Natural killer cell (primary cell): ENCODE results near the gene FAAP100. TPM values are rescaled to one million over a fixed set of nuclear protein-coding genes. Genes with fewer than 3 reads are reported as not detected.
A peak's percentile ranks its signal among the peaks of the same experiment; 100 is the strongest.

Experiments used
- ATAC-seq, 3 donors: fragments of 150-1000 bp in 2 of 3; fragments of 200-7000 bp in 1 of 3; cut with Tn5 transposase; 1 replicate in 1 of 3; 2 replicates in 2 of 3; pipeline ENCODE4 v1.10.0; 2021; ENCODE audit warnings: mild to moderate bottlenecking in 2 of 3, moderate library complexity in 2 of 3
- DNase-seq, 2 donors: peaks; one replicate each; pipeline versions ENCODE4 v3.0.0 to v3.0.0-alpha.2; 2013 to 2021; ENCODE audit warnings: mixed read lengths in 1 of 2
- H3K27ac ChIP-seq: one replicate; pipeline ENCODE4 v1.5.1; 2013; ENCODE audit warnings: mild to moderate bottlenecking, low read length
- H3K27me3 ChIP-seq: one replicate; pipeline ENCODE4 v1.6.1; 2013; ENCODE audit warnings: low read length; ENCODE audit not compliant: control insufficient read depth, insufficient read depth
- H3K36me3 ChIP-seq: one replicate; pipeline ENCODE4 v1.6.1; 2013; ENCODE audit warnings: low read length; ENCODE audit not compliant: control insufficient read depth, insufficient read depth
- H3K4me1 ChIP-seq: one replicate; pipeline ENCODE4 v1.6.1; 2013; ENCODE audit warnings: low read length; ENCODE audit not compliant: control insufficient read depth, insufficient read depth
- H3K4me3 ChIP-seq: one replicate; pipeline ENCODE4 v1.5.1; 2013; ENCODE audit warnings: low read length
- H3K9me3 ChIP-seq: one replicate; pipeline ENCODE4 v1.6.1; 2013; ENCODE audit warnings: low read length; ENCODE audit not compliant: control insufficient read depth, insufficient read depth
- H3K27ac Mint-ChIP-seq, 2 donors: one replicate each; pipeline ENCODE4 v1.8.0; 2022; ENCODE audit warnings: mild to moderate bottlenecking in 2 of 2, mixed read lengths in 2 of 2, moderate library complexity in 1 of 2
- H3K27me3 Mint-ChIP-seq, 2 donors: one replicate each; pipeline ENCODE4 v1.8.0; 2022; ENCODE audit warnings: low read depth in 2 of 2, mixed read lengths in 2 of 2
- H3K36me3 Mint-ChIP-seq: one replicate; pipeline ENCODE4 v1.8.0; 2022; ENCODE audit warnings: mixed read lengths
- H3K4me1 Mint-ChIP-seq, 2 donors: one replicate each; pipeline ENCODE4 v1.8.0; 2022; ENCODE audit warnings: mixed read lengths in 2 of 2
- H3K4me3 Mint-ChIP-seq: one replicate; pipeline ENCODE4 v1.8.0; 2022; ENCODE audit warnings: mild to moderate bottlenecking, moderate library complexity, mixed read lengths
- H3K9me3 Mint-ChIP-seq, 2 donors: one replicate each; pipeline ENCODE4 v1.8.0; 2022; ENCODE audit warnings: mixed read lengths in 2 of 2
- CTCF ChIP-seq: fragments of 200-600 bp; IDR thresholded peaks from one replicate; pipeline ENCODE4 v1.8.0; 2022; ENCODE audit warnings: antibody characterized with exemption
- WGBS: methylation state at CpG from one replicate; pipeline ENCODE4 v1.1.7; 2013; ENCODE audit warnings: missing lambda C conversion rate; ENCODE audit not compliant: insufficient coverage; 5-methylcytosine and 5-hydroxymethylcytosine counted together
- intact Hi-C: fragments of 100-400 bp; cut with micrococcal nuclease; formaldehyde crosslinking; loops from one replicate; pipeline ENCODE4 v1.14.2; 2022
- total RNA-seq, 4 donors: library from RNA; stranded (reverse); fragments of 120-200 nt in 1 of 4; gene quantifications; one replicate each; pipeline versions ENCODE4 v1.2.3 to v1.2.4, GENCODE V29; 2013 to 2022

The FAAP100 gene
- total RNA-seq, 3 donors from 2014 or later (not counting 1 experiment from before 2014, with no cell fraction given): 31.8 to 34.5 (median 33.1) TPM

GRCh38 chr17:81535480-81536298 is 16.5 kb downstream of the FAAP100 start:
- Mint-ChIP-seq H3K27me3 (peaks cover 0 to 15% of the 10 kb centered on the region in 2 donors), H3K36me3 (no peaks in the 10 kb centered on the region), H3K27ac (no peak overlapping the region), H3K4me1 (peaks cover 0 to 12% of the 10 kb centered on the region in 2 donors), H3K9me3 (no peaks in the 10 kb centered on the region), H3K4me3 (no peak overlapping the region)
- 73% methylated on average over 12 of the region's 13 CpGs for WGBS
- Histone ChIP-seq H3K27me3 (peaks cover 19% of the 10 kb centered on the region), H3K36me3 (peaks cover 3% of the 10 kb centered on the region), H3K27ac (no peak overlapping the region), H3K9me3 (no peaks in the 10 kb centered on the region), H3K4me3 (no peak overlapping the region), H3K4me1 (peaks cover 39% of the 10 kb centered on the region)
- intact Hi-C loops: no loop called here
- no peak for TF ChIP-seq CTCF
- no peak for ATAC-seq
- no peak for DNase-seq

GRCh38 chr17:81535007-81535328 is 17.2 kb downstream of the FAAP100 start:
- H3K4me3 Mint-ChIP-seq: no peak overlapping the region
- H3K4me1 Mint-ChIP-seq: peaks cover 0 to 12% of the 10 kb centered on the region in 2 donors
- intact Hi-C loops: no loop called here
- DNase-seq (no peak), ATAC-seq (no peak)
- Histone ChIP-seq H3K4me3 (no peak overlapping the region), H3K27me3 (peaks cover 19% of the 10 kb centered on the region), H3K27ac (no peak overlapping the region), H3K4me1 (peaks cover 39% of the 10 kb centered on the region), H3K36me3 (peaks cover 2% of the 10 kb centered on the region), H3K9me3 (no peaks in the 10 kb centered on the region)
- H3K27me3 Mint-ChIP-seq: peaks cover 0 to 15% of the 10 kb centered on the region in 2 donors
- WGBS: 86% methylated on average over 5 of the region's 5 CpGs
- TF ChIP-seq CTCF: no peak
- H3K36me3 Mint-ChIP-seq: no peaks in the 10 kb centered on the region
- H3K9me3 Mint-ChIP-seq: no peaks in the 10 kb centered on the region
- H3K27ac Mint-ChIP-seq: no peak overlapping the region

- intact Hi-C loops: no loop called here
- Mint-ChIP-seq H3K27me3 (peaks cover 0 to 15% of the 10 kb centered on the region in 2 donors), H3K4me3 (peak overlapping the region; percentile 13), H3K36me3 (no peaks in the 10 kb centered on the region), H3K27ac (peak overlapping the region in 1 of 2 donors; percentile 64), H3K4me1 (peaks cover 0 to 12% of the 10 kb centered on the region in 2 donors), H3K9me3 (no peaks in the 10 kb centered on the region)
- ATAC-seq (peak in 1 of 3 donors; percentile 8), DNase-seq (no peak)
- H3K27me3 ChIP-seq: peaks cover 19% of the 10 kb centered on the region
- peaks cover 39% of the 10 kb centered on the region for H3K4me1 ChIP-seq
- no peaks in the 10 kb centered on the region for H3K36me3 ChIP-seq
- no peaks in the 10 kb centered on the region for H3K9me3 ChIP-seq
- TF ChIP-seq CTCF: no peak
- no peak overlapping the region for H3K27ac ChIP-seq
- 65% methylated on average over 5 of the region's 6 CpGs for WGBS
- H3K4me3 ChIP-seq: no peak overlapping the region
Observed at GRCh38 chr17:81534157-81535006, 17.8 kb downstream of the FAAP100 start.
